ENCODE data around the gene FADS3. TPM values are rescaled to one million over a fixed set of nuclear protein-coding genes. Genes with fewer than 3 reads are reported as not detected.
A peak's percentile ranks its signal among the peaks of the same experiment; 100 is the strongest.

The FADS3 gene
- total and polyA plus RNA-seq, 9 of the 15 experiments (the other 6 are each of a cell fraction or from before 2014, with no cell fraction given) = 0.97 to 148 (median 92.7) TPM

GRCh38 chr11:61899146-61899841 is 7.9 kb upstream of the FADS3 start (continued):
- no peak for TF ChIP-seq MIER1 (IDR thresholded peaks at IDR 0.05; ENCODE audit: low read depth)
- TF ChIP-seq SP2 (IDR thresholded peaks at IDR 0.05; ENCODE audit: extremely low read depth, low read depth, low read length, poor library complexity, severe bottlenecking) = no peak
- TF ChIP-seq SRSF9 (IDR thresholded peaks at IDR 0.05; ENCODE audit: borderline replicate concordance, low read depth, low read length) = no peak
- no peak for TF ChIP-seq DACH1 (IDR thresholded peaks at IDR 0.05; ENCODE audit: partially characterized antibody)
- TF ChIP-seq ARID2 (IDR thresholded peaks at IDR 0.05) = peak; percentile 79
- TF ChIP-seq POLR2AphosphoS2 (IDR thresholded peaks at IDR 0.05; ENCODE audit: low read length) = no peak
- TF ChIP-seq CBX3 (IDR thresholded peaks at IDR 0.05; ENCODE audit: borderline replicate concordance in 1 of 2, low read length in 2 of 2) = peak in 1 of 2 experiments; percentile 18; a peak in 1 of 3 replicates
- TF ChIP-seq POLR2B (IDR thresholded peaks at IDR 0.05; ENCODE audit: low read depth, partially characterized antibody) = no peak
- peak; percentile 32 for TF ChIP-seq PHF20 (IDR thresholded peaks at IDR 0.05; ENCODE audit: partially characterized antibody)
- TF ChIP-seq ATF3 (IDR thresholded peaks at IDR 0.05) = no peak
- no peak for TF ChIP-seq ATF3 (CRISPR knock-in tag; conservative IDR thresholded peaks at IDR 0.05)
- peak; percentile 67 for TF ChIP-seq HMGN3 (IDR thresholded peaks at IDR 0.05; ENCODE audit: borderline replicate concordance, extremely low read depth, insufficient read length, low read depth, low read length)
- peak; percentile 68 for TF ChIP-seq CC2D1A (IDR thresholded peaks at IDR 0.05)
- peak; percentile 25 for TF ChIP-seq NEUROD1 (IDR thresholded peaks at IDR 0.05; ENCODE audit: borderline replicate concordance, low read depth, low read length, partially characterized antibody)
- TF ChIP-seq HDAC6 (IDR thresholded peaks at IDR 0.05; ENCODE audit: low read depth, low read length) = no peak
- no peak for TF ChIP-seq CHD2 (IDR thresholded peaks at IDR 0.05; ENCODE audit: low read depth, low read length)
- peak; percentile 47; the same call in 1 of the 2 replicates for TF ChIP-seq ZNF589 (CRISPR knock-in tag; IDR thresholded peaks at IDR 0.05; ENCODE audit: low read depth)
- TF ChIP-seq ZMIZ1 (IDR thresholded peaks at IDR 0.05; ENCODE audit: low read depth in 2 of 2, low read length in 2 of 2) = peak in 1 of 2 experiments; percentile 54; a peak in 1 of 4 replicates
- no peak for TF ChIP-seq EWSR1 (IDR thresholded peaks at IDR 0.05; ENCODE audit: borderline replicate concordance, low read depth, partially characterized antibody)
- TF ChIP-seq FOS (IDR thresholded peaks at IDR 0.05; ENCODE audit: extremely low read depth, insufficient read length) = no peak
- TF ChIP-seq SMAD4 (CRISPR knock-in tag; conservative IDR thresholded peaks at IDR 0.05) = peak; percentile 49
- peak; percentile 78 for TF ChIP-seq CREM (IDR thresholded peaks at IDR 0.05; ENCODE audit: low read depth)
- TF ChIP-seq USF2 (CRISPR knock-in tag; IDR thresholded peaks at IDR 0.05) = no peak
- TF ChIP-seq HDAC2 (IDR thresholded peaks at IDR 0.05) = 0 out of 2 replicates have a peak, but pooled peaks have one; percentile 41
- TF ChIP-seq SMARCA5 (IDR thresholded peaks at IDR 0.05) = no peak

Data from K562 (cell line).